Keratinocyte (primary cell): ENCODE results near the gene CLDN6. TPM values are rescaled to one million over a fixed set of nuclear protein-coding genes. Genes with fewer than 3 reads are reported as not detected.

Source experiments
- DNase-seq: peaks from one replicate; pipeline ENCODE4 v3.0.0-alpha.2; 2011; ENCODE audit warnings: low read depth, missing footprints, low spot score
- FAIRE-seq: peaks from 2 replicates; lab custom pipeline; 2011; peaks lifted over from hg19 to GRCh38; lab: Jason Lieb, UNC
- H2AFZ ChIP-seq: 2 replicates; pipeline ENCODE4 v1.6.0; 2012; ENCODE audit warnings: low read length, control low read depth, inconsistent platforms; ENCODE audit not compliant: control insufficient read depth
- H3K27ac ChIP-seq: 2 replicates; pipeline ENCODE4 v1.5.1; 2011; ENCODE audit warnings: low read length; ENCODE audit not compliant: control insufficient read depth, insufficient read depth
- H3K27me3 ChIP-seq: 3 replicates; pipeline ENCODE4 v1.6.0; 2011; ENCODE audit warnings: low read length; ENCODE audit not compliant: control insufficient read depth, insufficient read depth; ENCODE audit errors: extremely low read depth
- H3K36me3 ChIP-seq, 2 experiments: 2 replicates in 1 of 2; 3 replicates in 1 of 2; pipeline ENCODE4 v1.5.1; 2011; ENCODE audit warnings: low read length in 2 of 2, mild to moderate bottlenecking in 1 of 2; ENCODE audit not compliant: control insufficient read depth in 2 of 2, insufficient read depth in 2 of 2; ENCODE audit errors: extremely low read depth in 1 of 2
- H3K4me1 ChIP-seq: 3 replicates; pipeline ENCODE4 v1.5.1; 2011; ENCODE audit warnings: low read length; ENCODE audit not compliant: control insufficient read depth, insufficient read depth; ENCODE audit errors: extremely low read depth
- H3K4me2 ChIP-seq: 3 replicates; pipeline ENCODE4 v1.6.0; 2011; ENCODE audit warnings: low read depth, low read length; ENCODE audit not compliant: control insufficient read depth, insufficient read depth; ENCODE audit errors: extremely low read depth
- H3K4me3 ChIP-seq, 3 experiments: fragments of 200-600 bp in 1 of 3; sonication (generic) in 1 of 3; 2 replicates in 2 of 3; 3 replicates in 1 of 3; pipeline ENCODE4 v1.5.1; 2011 to 2016; ENCODE audit warnings: low read length in 3 of 3, mild to moderate bottlenecking in 3 of 3, control low read depth in 2 of 3, inconsistent platforms in 1 of 3, low read depth in 1 of 3, mixed read lengths in 1 of 3, mixed run types in 1 of 3, moderate library complexity in 1 of 3; ENCODE audit not compliant: control insufficient read depth in 2 of 3, insufficient read depth in 2 of 3; ENCODE audit errors: extremely low read depth in 1 of 3
- H3K79me2 ChIP-seq: 2 replicates; pipeline ENCODE4 v1.6.0; 2012; ENCODE audit warnings: low read length; ENCODE audit not compliant: control insufficient read depth, insufficient read depth
- H3K9ac ChIP-seq: 3 replicates; pipeline ENCODE4 v1.6.0; 2011; ENCODE audit warnings: low read length; ENCODE audit not compliant: control insufficient read depth, insufficient read depth; ENCODE audit errors: extremely low read depth
- H3K9me1 ChIP-seq: 3 replicates; pipeline ENCODE4 v1.6.0; 2011; ENCODE audit warnings: low read length; ENCODE audit not compliant: control insufficient read depth, insufficient read depth; ENCODE audit errors: extremely low read depth
- H3K9me3 ChIP-seq: 2 replicates; pipeline ENCODE4 v1.5.1; 2012; ENCODE audit warnings: low read depth, low read length; ENCODE audit not compliant: control insufficient read depth
- H4K20me1 ChIP-seq: 3 replicates; pipeline ENCODE4 v1.6.0; 2011; ENCODE audit warnings: low read length; ENCODE audit not compliant: control insufficient read depth, insufficient read depth; ENCODE audit errors: extremely low read depth
- EZH2 ChIP-seq: IDR thresholded peaks from one replicate; pipeline ENCODE4 v1.6.1; 2012; ENCODE audit warnings: inconsistent platforms, mild to moderate bottlenecking, low read length, moderate library complexity
- dilution Hi-C: fragments of 300-500 bp; cut with MboI; formaldehyde crosslinking; loops from one replicate; pipeline ENCODE4 v1.7.0; 2020; ENCODE audit warnings: low sequenced_read_pairs; ENCODE audit not compliant: extremely low pct_ligation_motif_present
- polyA plus RNA-seq, 5 experiments: library from polyadenylated mRNA; depleted of rRNA in 3 of 5; stranded (reverse) in 3 of 5; stranded (forward) in 1 of 5; unstranded in 1 of 5; fragments of >200 nt; gene quantifications; 1 replicate in 1 of 5; 2 replicates in 3 of 5; 3 replicates in 1 of 5; pipeline versions ENCODE4 v1.2.1 to v1.2.3, GENCODE V29; 2011 to 2012; ENCODE audit warnings: missing spikeins in 2 of 5, low read depth in 1 of 5, low replicate concordance in 1 of 5
- TF ChIP-seq, protein P1 (sequence below), 3 experiments: IDR thresholded peaks in 1 of 3; conservative IDR thresholded peaks in 1 of 3; optimal IDR thresholded peaks in 1 of 3; 2 replicates in 2 of 3; 3 replicates in 1 of 3; pipeline versions ENCODE3 to v1.5.1; 2011; ENCODE audit warnings: low read length in 3 of 3, mild to moderate bottlenecking in 3 of 3, moderate library complexity in 2 of 3, control low read depth in 1 of 3, inconsistent platforms in 1 of 3; ENCODE audit not compliant: insufficient read depth in 2 of 3; ENCODE audit errors: extremely low read depth in 1 of 3

The CLDN6 gene
- polyA plus RNA-seq, 1 donor (not counting 4 experiments of a cell fraction or from before 2014, with no cell fraction given): not detected

DNA sequence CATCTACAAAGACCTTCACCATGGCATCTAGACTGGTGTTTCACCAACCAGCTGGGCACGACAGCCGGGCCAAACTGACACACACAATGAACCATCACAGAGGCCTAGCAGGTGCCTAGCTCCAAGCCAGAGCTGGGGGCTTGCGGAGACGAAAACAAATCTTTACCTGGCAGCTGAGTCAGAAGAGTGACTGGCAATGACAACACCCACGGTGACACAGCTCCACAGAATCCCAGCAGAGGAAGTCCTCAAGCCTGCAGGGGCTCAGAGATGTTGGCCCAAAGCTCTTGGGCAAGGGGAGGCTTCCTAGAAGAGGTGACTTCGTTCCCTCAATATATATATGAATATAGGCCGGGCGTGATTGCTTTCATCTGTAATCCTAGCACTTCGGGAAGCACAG lies 33.5 kb upstream of the CLDN6 start:
- H4K20me1 ChIP-seq: no peaks in the 10 kb centered on the region
- no peaks in the 10 kb centered on the region for H3K79me2 ChIP-seq
- H3K36me3 ChIP-seq: peaks cover 0 to 6% of the 10 kb centered on the region in 2 experiments
- no peak overlapping the region for H2AFZ ChIP-seq
- no peaks in the 10 kb centered on the region for H3K4me1 ChIP-seq
- no peak overlapping the region for H3K9ac ChIP-seq
- DNase-seq: no peak
- no peak overlapping the region for H3K27ac ChIP-seq
- H3K4me3 ChIP-seq: no peak overlapping the region
- H3K9me3 ChIP-seq: no peaks in the 10 kb centered on the region
- no peak for TF ChIP-seq EZH2
- TF ChIP-seq, protein P1, sequence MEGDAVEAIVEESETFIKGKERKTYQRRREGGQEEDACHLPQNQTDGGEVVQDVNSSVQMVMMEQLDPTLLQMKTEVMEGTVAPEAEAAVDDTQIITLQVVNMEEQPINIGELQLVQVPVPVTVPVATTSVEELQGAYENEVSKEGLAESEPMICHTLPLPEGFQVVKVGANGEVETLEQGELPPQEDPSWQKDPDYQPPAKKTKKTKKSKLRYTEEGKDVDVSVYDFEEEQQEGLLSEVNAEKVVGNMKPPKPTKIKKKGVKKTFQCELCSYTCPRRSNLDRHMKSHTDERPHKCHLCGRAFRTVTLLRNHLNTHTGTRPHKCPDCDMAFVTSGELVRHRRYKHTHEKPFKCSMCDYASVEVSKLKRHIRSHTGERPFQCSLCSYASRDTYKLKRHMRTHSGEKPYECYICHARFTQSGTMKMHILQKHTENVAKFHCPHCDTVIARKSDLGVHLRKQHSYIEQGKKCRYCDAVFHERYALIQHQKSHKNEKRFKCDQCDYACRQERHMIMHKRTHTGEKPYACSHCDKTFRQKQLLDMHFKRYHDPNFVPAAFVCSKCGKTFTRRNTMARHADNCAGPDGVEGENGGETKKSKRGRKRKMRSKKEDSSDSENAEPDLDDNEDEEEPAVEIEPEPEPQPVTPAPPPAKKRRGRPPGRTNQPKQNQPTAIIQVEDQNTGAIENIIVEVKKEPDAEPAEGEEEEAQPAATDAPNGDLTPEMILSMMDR (optimal IDR thresholded peaks at IDR 0.05 in 1 of 3, IDR thresholded peaks at IDR 0.05 in 1 of 3, conservative IDR thresholded peaks at IDR 0.05 in 1 of 3; ENCODE audit: extremely low read depth in 1 of 3, insufficient read depth in 2 of 3, low read length in 3 of 3): no peak
- H3K9me1 ChIP-seq: no peaks in the 10 kb centered on the region
- no peak for FAIRE-seq
- no peak overlapping the region for H3K4me2 ChIP-seq
- peaks cover 26% of the 10 kb centered on the region for H3K27me3 ChIP-seq
- dilution Hi-C loops: no loop called here

DNA sequence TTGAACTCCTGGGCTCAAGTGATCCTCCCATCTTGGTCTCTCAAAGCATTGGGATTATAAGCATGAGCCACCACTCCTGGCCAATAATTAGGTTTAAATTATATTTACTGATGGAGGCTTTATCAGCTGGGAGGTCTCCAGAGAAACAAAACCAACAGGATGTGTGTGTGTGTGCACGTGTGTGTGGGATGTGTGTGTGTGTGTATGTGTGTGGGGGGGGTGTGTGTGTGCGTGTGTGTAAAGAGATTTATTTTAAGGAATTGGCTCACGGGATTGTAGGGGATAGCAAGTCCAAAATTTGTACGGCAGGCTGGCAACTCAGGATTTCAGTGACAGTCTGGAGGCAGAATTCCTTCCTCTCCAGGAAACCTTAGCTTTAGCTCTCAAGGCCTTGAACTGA lies 33.0 kb upstream of the CLDN6 start:
- peaks cover 31% of the 10 kb centered on the region for H3K27me3 ChIP-seq
- dilution Hi-C loops: no loop called here

More for the DNA sequence above, 33.0 kb upstream of the CLDN6 start:
- no peaks in the 10 kb centered on the region for H3K9me1 ChIP-seq
- H3K4me2 ChIP-seq: no peak overlapping the region
- H3K27ac ChIP-seq: no peak overlapping the region
- H3K36me3 ChIP-seq: peaks cover 0 to 6% of the 10 kb centered on the region in 2 experiments
- H4K20me1 ChIP-seq: no peaks in the 10 kb centered on the region
- H3K9me3 ChIP-seq: no peaks in the 10 kb centered on the region
- no peak for DNase-seq
- no peak overlapping the region for H2AFZ ChIP-seq
- TF ChIP-seq EZH2: no peak
- TF ChIP-seq, protein P1 (optimal IDR thresholded peaks at IDR 0.05 in 1 of 3, IDR thresholded peaks at IDR 0.05 in 1 of 3, conservative IDR thresholded peaks at IDR 0.05 in 1 of 3; ENCODE audit: extremely low read depth in 1 of 3, insufficient read depth in 2 of 3, low read length in 3 of 3): no peak
- H3K79me2 ChIP-seq: no peaks in the 10 kb centered on the region
- no peaks in the 10 kb centered on the region for H3K4me1 ChIP-seq
- H3K9ac ChIP-seq: no peak overlapping the region
- FAIRE-seq: no peak
- H3K4me3 ChIP-seq: no peak overlapping the region
